Measurements from ENCODE around the gene SPEM3.

Gene SPEM3

GRCh38 chr17:7403977-7404736 lies 24.5 kb upstream of the SPEM3 start, which contains the start of gene TMEM256:
TMEM256 (minus strand) TSS chr17:7404097; CDS start chr17:7404084, 13 bp downstream.
- peak; percentile 99 for DNase-seq (ENCODE audit: low spot score)

GRCh38 chr17:7404737-7405349 lies 23.8 kb upstream of the SPEM3 start:
- no peak for DNase-seq (ENCODE audit: low spot score)

GRCh38 chr17:7405350-7406234 lies 23.1 kb upstream of the SPEM3 start:
- DNase-seq (ENCODE audit: low spot score) = no peak

- no peak for DNase-seq (ENCODE audit: low spot score)
Observed at GRCh38 chr17:7406235-7406825, 22.3 kb upstream of the SPEM3 start.

GRCh38 chr17:7407082-7407481 lies 21.6 kb upstream of the SPEM3 start:
- DNase-seq (ENCODE audit: low spot score) = no peak

GRCh38 chr17:7407485-7408251 lies 21.0 kb upstream of the SPEM3 start, which contains the start of gene NLGN2:
NLGN2 (plus strand) TSS chr17:7407845; CDS start chr17:7408256, 411 bp downstream.
- no peak for DNase-seq (ENCODE audit: low spot score)

GRCh38 chr17:7408252-7408727 lies 20.4 kb upstream of the SPEM3 start:
- DNase-seq (ENCODE audit: low spot score) = no peak

- DNase-seq (ENCODE audit: low spot score) = no peak
Observed at GRCh38 chr17:7408863-7409262, 19.8 kb upstream of the SPEM3 start.

GRCh38 chr17:7409716-7410115 lies 18.9 kb upstream of the SPEM3 start:
- no peak for DNase-seq (ENCODE audit: low spot score)

GRCh38 chr17:7410634-7411426 lies 17.8 kb upstream of the SPEM3 start:
- no peak for DNase-seq (ENCODE audit: low spot score)

GRCh38 chr17:7411427-7411750 lies 17.3 kb upstream of the SPEM3 start:
- DNase-seq (ENCODE audit: low spot score) = no peak

GRCh38 chr17:7413346-7413985 lies 15.2 kb upstream of the SPEM3 start:
- DNase-seq (ENCODE audit: low spot score) = no peak

GRCh38 chr17:7414837-7415236 lies 13.8 kb upstream of the SPEM3 start:
- no peak for DNase-seq (ENCODE audit: low spot score)

- no peak for DNase-seq (ENCODE audit: low spot score)
Observed at GRCh38 chr17:7415784-7416183, 12.9 kb upstream of the SPEM3 start.

GRCh38 chr17:7416323-7416722 lies 12.3 kb upstream of the SPEM3 start:
- DNase-seq (ENCODE audit: low spot score) = no peak

- DNase-seq (ENCODE audit: low spot score) = no peak
Observed at GRCh38 chr17:7417056-7417655, 11.5 kb upstream of the SPEM3 start.

GRCh38 chr17:7418472-7419152 lies 10.0 kb upstream of the SPEM3 start:
- no peak for DNase-seq (ENCODE audit: low spot score)

GRCh38 chr17:7419819-7420610 lies 8.6 kb upstream of the SPEM3 start, which contains the start of gene SPEM1:
SPEM1 (plus strand) TSS chr17:7420324; CDS start chr17:7420385, 61 bp downstream.
- no peak for DNase-seq (ENCODE audit: low spot score)
